Non-pigmented ciliary epithelial cell (primary cell): ENCODE measurements around the gene TNS2.

Source experiments
- DNase-seq: peaks from one replicate; pipeline ENCODE4 v3.0.0-alpha.2; 2010; ENCODE audit warnings: low read depth

TNS2 gene

DNA sequence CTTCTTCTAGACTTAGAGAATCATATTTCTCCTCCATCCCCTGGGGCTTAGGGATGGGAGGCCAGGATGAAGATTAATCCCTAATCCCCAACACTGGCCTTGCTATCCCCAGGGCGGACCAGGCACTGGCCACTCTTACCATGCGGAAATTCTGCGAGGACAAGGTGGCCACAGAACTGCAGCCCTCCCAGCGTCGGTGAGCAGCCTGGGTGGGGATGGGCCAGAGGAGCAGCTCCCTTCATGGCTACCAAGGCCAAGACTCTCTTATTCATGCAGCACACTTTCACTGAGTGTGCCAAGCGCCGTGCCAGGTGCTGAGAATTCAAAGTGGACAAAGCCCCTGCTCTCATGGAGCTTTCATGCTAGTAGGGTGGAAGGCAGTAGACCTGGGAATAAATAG is 7.0 kb downstream of the TNS2 start:
- no peak for DNase-seq

DNA sequence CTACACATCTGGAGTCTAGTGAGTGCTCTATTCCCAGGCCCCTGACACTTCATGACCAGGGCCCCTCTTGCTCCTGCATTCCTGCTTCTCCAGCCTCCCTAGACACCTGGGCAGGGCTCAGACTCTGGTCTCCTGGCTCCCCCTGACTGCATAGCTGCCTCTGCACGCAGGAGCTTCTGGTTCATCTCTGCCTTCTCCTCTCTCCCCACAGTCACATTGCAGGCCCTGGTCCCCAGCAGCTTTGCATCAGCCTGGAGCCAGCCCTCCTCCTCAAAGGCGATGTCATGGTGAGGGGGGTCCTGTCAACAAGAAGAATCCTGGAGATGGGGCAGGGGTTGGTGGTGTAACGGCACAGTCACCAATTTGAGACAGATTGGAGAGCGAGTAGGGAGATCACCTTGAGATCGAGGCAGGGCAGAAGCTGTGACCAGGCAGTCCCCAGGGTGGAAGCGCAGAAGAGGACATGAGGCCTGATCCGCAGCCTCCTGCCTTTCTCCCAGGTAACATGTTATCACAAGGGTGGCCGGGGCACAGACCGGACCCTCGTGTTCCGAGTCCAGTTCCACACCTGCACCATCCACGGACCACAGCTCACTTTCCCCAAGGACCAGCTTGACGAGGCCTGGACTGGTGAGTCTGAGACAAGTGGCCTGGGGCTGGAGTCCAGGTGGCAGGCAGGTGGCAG is 8.1 kb downstream of the TNS2 start:
- no peak for DNase-seq

DNA sequence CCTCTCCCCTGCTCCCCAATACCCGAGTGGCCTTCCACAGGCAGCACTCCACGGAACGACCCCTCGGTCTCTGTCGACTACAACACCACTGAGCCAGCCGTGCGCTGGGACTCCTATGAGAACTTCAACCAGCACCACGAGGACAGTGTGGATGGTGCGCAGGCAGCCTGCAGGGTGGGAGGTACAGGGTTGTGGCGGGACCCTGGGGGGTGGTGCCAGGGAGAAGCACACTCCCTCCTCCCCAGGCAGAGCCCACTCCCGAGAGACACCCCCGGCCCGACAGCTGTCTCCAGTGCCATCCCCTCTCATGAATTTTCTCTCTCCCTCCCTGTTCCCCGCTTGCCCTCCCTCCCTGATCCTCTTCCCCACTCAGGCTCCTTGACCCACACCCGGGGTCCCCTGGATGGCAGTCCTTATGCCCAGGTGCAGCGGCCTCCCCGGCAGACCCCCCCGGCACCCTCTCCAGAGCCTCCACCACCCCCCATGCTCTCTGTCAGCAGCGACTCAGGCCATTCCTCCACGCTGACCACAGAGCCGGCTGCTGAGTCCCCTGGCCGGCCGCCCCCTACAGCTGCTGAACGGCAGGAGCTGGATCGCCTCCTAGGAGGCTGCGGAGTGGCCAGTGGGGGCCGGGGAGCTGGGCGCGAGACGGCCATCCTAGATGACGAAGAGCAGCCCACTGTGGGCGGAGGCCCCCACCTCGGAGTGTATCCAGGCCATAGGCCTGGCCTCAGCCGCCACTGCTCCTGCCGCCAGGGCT is 9.0 kb downstream of the TNS2 start:
- no peak for DNase-seq

DNA sequence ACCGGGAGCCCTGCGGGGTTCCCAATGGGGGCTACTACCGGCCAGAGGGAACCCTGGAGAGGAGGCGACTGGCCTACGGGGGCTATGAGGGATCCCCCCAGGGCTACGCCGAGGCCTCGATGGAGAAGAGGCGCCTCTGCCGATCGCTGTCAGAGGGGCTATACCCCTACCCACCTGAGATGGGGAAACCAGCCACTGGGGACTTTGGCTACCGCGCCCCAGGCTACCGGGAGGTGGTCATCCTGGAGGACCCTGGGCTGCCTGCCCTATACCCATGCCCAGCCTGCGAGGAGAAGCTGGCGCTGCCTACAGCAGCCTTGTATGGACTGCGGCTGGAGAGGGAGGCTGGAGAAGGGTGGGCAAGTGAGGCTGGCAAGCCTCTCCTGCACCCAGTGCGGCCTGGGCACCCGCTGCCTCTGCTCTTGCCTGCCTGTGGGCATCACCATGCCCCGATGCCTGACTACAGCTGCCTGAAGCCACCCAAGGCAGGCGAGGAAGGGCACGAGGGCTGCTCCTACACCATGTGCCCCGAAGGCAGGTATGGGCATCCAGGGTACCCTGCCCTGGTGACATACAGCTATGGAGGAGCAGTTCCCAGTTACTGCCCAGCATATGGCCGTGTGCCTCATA is 9.7 kb downstream of the TNS2 start:
- DNase-seq = no peak

DNA sequence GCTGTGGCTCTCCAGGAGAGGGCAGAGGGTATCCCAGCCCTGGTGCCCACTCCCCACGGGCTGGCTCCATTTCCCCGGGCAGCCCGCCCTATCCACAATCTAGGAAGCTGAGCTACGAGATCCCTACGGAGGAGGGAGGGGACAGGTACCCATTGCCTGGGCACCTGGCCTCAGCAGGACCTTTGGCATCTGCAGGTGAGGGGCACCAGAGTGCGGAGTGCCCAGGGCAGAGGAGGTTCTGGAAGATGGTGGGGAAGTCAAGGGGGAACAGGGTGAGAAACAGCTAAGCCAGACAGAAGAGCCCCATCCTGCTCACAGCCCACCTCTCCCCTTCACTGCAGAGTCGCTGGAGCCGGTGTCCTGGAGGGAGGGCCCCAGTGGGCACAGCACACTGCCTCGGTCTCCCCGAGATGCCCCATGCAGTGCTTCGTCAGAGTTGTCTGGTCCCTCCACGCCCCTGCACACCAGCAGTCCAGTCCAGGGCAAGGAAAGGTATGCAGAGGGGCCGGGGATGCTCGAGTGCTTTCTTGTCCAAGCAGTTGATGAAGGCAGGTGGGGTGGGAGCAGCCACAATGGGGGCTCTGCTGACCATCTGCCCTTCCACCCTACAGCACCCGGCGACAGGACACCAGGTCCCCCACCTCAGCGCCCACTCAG is 10.3 kb downstream of the TNS2 start:
- DNase-seq = no peak

DNA sequence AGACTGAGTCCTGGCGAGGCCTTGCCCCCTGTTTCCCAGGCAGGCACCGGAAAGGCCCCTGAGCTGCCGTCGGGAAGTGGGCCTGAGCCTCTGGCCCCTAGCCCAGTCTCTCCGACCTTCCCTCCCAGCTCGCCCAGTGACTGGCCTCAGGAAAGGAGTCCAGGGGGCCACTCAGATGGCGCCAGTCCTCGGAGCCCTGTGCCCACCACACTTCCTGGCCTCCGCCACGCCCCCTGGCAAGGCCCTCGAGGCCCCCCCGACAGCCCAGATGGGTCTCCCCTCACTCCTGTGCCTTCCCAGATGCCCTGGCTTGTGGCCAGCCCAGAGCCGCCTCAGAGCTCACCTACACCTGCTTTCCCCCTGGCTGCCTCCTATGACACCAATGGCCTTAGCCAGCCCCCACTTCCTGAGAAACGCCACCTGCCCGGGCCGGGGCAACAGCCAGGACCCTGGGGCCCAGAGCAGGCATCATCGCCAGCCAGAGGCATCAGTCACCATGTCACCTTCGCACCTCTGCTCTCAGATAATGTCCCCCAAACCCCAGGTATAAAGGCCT is 10.9 kb downstream of the TNS2 start:
- DNase-seq = no peak

- DNase-seq = no peak
These were observed 11.6 kb downstream of the TNS2 start for GRCh38 chr12:53061404-53062010.

GRCh38 chr12:53062011-53062961 is 12.4 kb downstream of the TNS2 start:
- no peak for DNase-seq

DNA sequence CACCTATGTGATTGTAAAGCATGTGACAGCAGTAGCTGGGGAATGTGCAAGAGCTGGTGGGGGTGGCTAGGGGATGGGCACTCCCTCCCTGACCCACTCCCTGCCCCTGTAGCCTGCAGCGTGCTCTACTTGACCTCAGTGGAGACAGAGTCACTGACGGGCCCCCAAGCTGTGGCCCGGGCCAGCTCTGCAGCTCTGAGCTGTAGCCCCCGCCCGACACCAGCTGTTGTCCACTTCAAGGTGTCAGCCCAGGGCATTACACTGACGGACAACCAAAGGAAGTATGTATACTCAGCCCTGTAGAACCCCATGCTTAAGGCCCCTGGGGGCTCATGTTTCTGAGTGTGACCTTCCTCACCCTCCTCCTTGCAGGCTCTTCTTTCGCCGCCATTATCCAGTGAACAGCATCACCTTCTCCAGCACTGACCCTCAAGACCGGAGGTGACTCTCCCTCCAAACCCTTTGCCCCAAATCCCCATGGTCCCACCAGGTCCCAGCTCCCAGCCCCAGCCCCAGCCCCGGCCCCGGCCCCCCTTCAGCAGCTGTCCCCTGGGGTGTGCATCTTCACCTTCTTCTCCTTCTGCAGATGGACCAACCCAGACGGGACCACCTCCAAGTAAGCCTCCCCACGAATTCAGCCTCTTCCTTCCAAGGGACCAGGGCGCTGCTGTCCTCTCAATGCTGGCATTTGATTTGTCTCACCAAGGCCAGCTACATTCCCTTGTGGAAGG is 13.3 kb downstream of the TNS2 start:
- no peak for DNase-seq

- no peak for DNase-seq
These were observed 14.1 kb downstream of the TNS2 start for GRCh38 chr12:53063708-53064612.

DNA sequence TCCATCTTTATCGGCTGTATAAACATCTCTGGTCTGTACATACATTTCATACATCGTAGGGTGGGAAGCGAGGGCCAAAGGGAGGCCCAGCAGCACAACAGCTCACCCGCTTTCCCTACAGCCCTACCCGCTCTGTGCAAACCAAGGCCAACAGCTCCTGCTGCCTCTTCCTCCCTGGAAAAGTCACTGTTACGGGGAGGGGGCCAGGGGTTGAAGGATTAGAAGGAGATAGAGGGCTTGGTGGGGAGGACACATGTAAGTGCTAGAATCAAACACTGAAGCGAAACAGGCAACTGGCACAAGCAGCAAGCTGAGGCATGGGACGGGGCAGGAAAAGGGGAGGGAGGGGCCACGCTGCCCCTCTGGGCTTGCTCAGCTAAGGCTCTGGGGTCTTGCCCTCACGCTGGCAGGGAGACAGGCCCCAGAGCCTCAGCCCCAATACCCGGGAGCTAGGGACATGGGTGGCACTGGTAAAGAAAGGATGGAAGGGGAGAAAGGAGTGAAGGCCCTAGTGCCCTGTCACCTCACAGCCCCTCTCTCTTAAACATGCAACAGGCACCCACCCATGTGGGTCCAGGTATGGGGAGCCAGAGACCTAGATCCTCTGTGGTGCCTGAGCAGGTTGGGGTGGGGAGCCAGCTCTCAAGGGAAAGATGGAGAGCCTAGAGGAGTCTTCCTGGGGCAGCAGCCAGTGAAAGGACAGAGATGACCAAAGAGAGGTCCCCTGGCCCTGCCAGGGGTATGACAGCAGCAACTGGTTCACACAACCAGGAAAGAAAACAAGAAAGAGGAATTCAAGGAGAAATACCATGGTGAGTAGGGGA is 15.0 kb downstream of the TNS2 start:
- no peak for DNase-seq

GRCh38 chr12:53065470-53065869 is 15.6 kb downstream of the TNS2 start:
- no peak for DNase-seq

GRCh38 chr12:53065975-53066931 is 16.4 kb downstream of the TNS2 start:
- DNase-seq = no peak

DNA sequence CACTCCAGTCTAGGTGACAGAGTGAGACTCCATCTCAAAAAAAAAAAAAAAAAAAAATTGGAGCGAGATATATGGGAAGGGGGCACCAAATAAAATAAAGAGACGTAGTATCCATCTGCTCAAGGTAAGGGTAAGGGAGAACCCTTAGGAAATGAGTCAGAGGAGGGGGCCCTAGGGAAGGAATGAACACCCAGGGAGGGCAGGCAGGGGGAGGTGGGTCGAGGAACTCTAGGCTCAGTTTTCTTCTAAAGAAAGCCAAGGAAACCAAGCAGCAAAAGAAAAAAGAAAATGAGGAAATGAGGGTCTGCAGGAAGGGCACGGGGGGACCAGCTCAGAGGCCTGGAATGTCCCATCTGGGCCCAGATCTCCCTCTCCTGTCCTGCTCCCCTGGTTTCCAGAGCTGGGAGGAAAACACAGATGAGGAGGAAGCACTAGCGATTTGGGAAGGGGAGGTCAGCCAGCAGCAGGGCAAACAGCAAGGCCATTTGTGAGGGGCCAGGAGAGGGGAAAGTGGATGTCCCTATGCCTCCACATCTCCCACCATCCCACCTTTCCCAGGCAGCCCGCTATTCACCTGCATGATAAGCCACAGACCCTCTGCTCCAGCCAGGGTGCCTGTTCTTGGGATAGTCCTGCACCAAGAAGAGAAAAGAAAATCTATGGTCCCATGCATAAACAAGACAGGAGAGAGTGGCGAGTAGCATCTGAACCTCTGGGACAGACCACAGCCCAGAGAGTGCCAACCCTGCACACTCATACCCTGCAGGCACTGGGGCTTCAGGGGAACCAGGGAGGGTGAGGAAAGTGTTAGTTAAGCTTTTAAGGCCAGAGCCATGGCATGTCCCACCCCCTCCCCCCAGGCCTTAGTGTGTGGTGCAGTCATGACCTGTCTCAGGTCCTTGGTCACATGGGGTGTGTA is 17.5 kb downstream of the TNS2 start:
- no peak for DNase-seq

GRCh38 chr12:53067993-53068770 is 18.3 kb downstream of the TNS2 start:
- no peak for DNase-seq
